Pancreas (tissue), 10 donors: ENCODE results near the gene SPACA4. TPM values are rescaled to one million over a fixed set of nuclear protein-coding genes. Genes with fewer than 3 reads are reported as not detected.

Experiments
- ATAC-seq, 4 donors: fragments of 200-7000 bp; cut with Tn5 transposase; one replicate each; pipeline versions ENCODE4 v1.8.0 to v1.9.1; 2020; ENCODE audit warnings: mild to moderate bottlenecking in 4 of 4, moderate library complexity in 4 of 4
- DNase-seq, 6 donors: peaks; one replicate each; pipeline ENCODE4 v3.0.0-alpha.2; 2020
- FAIRE-seq: peaks from 2 replicates; lab custom pipeline; 2012; peaks lifted over from hg19 to GRCh38; lab: Jason Lieb, UNC
- H3K27ac ChIP-seq, 4 donors: fragments of 200-600 bp; sonication (generic); 1 replicate in 3 of 4; 2 replicates in 1 of 4; pipeline versions ENCODE4 v1.5.0 to v1.8.0; 2020
- H3K27me3 ChIP-seq, 4 donors: fragments of 200-600 bp; one replicate each; pipeline ENCODE4 v1.8.0; 2021
- H3K36me3 ChIP-seq, 3 donors: fragments of 200-600 bp; sonication (generic) in 1 of 3; one replicate each; pipeline versions ENCODE4 v1.5.0 to v1.8.0; 2020 to 2021
- H3K4me1 ChIP-seq, 3 donors: fragments of 200-600 bp; one replicate each; pipeline ENCODE4 v1.8.0; 2021
- H3K4me3 ChIP-seq, 4 donors: fragments of 200-600 bp; sonication (generic) in 2 of 4; one replicate each; pipeline versions ENCODE4 v1.5.0 to v1.8.0; 2020 to 2021
- H3K9me3 ChIP-seq, 4 donors: fragments of 200-600 bp; one replicate each; pipeline ENCODE4 v1.8.0; 2021
- CTCF ChIP-seq, 4 donors: fragments of 200-600 bp; sonication (generic) in 3 of 4; IDR thresholded peaks; one replicate each; pipeline versions ENCODE4 v1.5.0 to v1.8.0; 2021; ENCODE audit warnings: antibody characterized with exemption in 4 of 4
- WGBS, 2 donors: extraction: QIAGEN DNeasy Blood & Tissue Kit; methylation state at CpG; one replicate each; pipeline ENCODE4 v1.1.7; 2013; 5-methylcytosine and 5-hydroxymethylcytosine counted together
- intact Hi-C, 3 donors: fragments of 100-400 bp; cut with DNase I; formaldehyde crosslinking; loops; one replicate each; pipeline versions ENCODE4 v1.11.1 to v1.14.2; 2022
- polyA plus RNA-seq, 2 donors: library from polyadenylated mRNA; stranded (reverse); fragments of 200-250 nt; gene quantifications; one replicate each; pipeline ENCODE4 v1.2.3, GENCODE V29; 2013
- total RNA-seq, 6 donors: library from RNA; stranded (reverse); fragmentation: NEBNext Ultra II Directional in 4 of 6; extraction: Animal tissue kit (Norgen Biotek cat#: 25700) in 4 of 6; gene quantifications; one replicate each; pipeline versions ENCODE4 v1.2.1 to v1.2.4, GENCODE V29; 2021 to 2023
- donor health status: healthy with polysubstance abuse.
- donor health status: DM: no; HTN: no; CAD: no; lungs with moderate emphysema.
- donor health status: DM: no; HTN: no; CAD: no.
- donor health status: control.
- donor health status: control.
- donor health status: Bipolar disorder and iron deficiency.
- donor health status: DM: yes; HTN: yes; CAD: no.
- donor health status: DM: no; HTN: no; CAD: no.
- donor health status: DM: no; HTN: no; CAD: no.
- donor health status: DM: yes; HTN: yes; CAD: no.

SPACA4 gene
- total and polyA plus RNA-seq, 8 donors: 0.12 TPM; not detected in 7

- H3K4me1 ChIP-seq: peaks cover 0 to 3% (median 0%) of the 10 kb centered on the region in 3 donors
- TF ChIP-seq CTCF (IDR thresholded peaks at IDR 0.05): no peak
- WGBS, 2 donors: 11 to 14% methylated on average over 6 to 8 of the region's 10 CpGs
- H3K27ac ChIP-seq: peak overlapping the region in 2 of 4 donors; percentile 82 to 86
- intact Hi-C loops: loop anchor here in 1 of 3 donors (10.0 kb wide), 1 partner anchor 198 kb away; no protein-coding TSS in a partner anchor
- DNase-seq: no peak
- peak overlapping the region in 2 of 4 donors; percentile 51 to 52 for H3K4me3 ChIP-seq
- H3K9me3 ChIP-seq: no peaks in the 10 kb centered on the region
- no peaks in the 10 kb centered on the region for H3K27me3 ChIP-seq
- ATAC-seq: no peak
- no peak for FAIRE-seq
- no peaks in the 10 kb centered on the region for H3K36me3 ChIP-seq
Observed at GRCh38 chr19:48646722-48647216, 40.2 kb downstream of the SPACA4 start.

DNA sequence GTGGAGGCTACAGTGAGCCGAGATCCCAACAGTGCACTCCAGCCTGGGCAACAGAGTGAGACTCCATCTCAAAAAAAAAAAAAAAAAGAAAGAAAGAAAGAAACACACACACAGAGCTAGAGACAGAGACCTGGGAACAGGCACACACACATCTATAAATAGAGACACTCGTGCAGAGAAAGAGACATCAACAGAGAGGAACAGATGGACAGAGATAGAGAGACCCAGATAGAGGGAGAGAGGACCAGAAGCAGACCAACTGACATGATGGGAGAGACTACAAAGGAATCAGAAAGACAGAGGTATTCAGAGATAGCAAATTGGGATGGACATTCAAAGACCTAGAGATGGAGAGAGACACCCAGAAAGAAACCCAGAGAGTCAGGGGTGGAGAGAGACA lies 41.6 kb downstream of the SPACA4 start:
- Histone ChIP-seq H3K27me3 (no peaks in the 10 kb centered on the region), H3K36me3 (no peaks in the 10 kb centered on the region), H3K4me3 (no peak overlapping the region), H3K9me3 (no peaks in the 10 kb centered on the region), H3K4me1 (peaks cover 0 to 3% (median 0%) of the 10 kb centered on the region in 3 donors), H3K27ac (no peak overlapping the region)
- ATAC-seq: no peak
- no peak for FAIRE-seq
- no peak for TF ChIP-seq CTCF (IDR thresholded peaks at IDR 0.05)
- intact Hi-C loops: loop anchor here in 1 of 3 donors (10.0 kb wide), 1 partner anchor 197 kb away; no protein-coding TSS in a partner anchor
- WGBS, 2 donors: 68 to 70% methylated on average over 2 of the region's 2 CpGs
- DNase-seq: no peak

GRCh38 chr19:48650974-48651682 lies 44.6 kb downstream of the SPACA4 start:
- Histone ChIP-seq H3K27ac (no peak overlapping the region), H3K27me3 (no peaks in the 10 kb centered on the region), H3K36me3 (no peaks in the 10 kb centered on the region), H3K9me3 (no peaks in the 10 kb centered on the region), H3K4me1 (no peaks in the 10 kb centered on the region), H3K4me3 (no peak overlapping the region)
- ATAC-seq: no peak
- DNase-seq: no peak
- TF ChIP-seq CTCF (IDR thresholded peaks at IDR 0.05): no peak
- 86 to 89% methylated on average over 12 of the region's 12 CpGs for WGBS, 2 donors
- no peak for FAIRE-seq
- intact Hi-C loops: loop anchor here in 1 of 3 donors (10.0 kb wide), 1 partner anchor 184 kb away; the partner anchor contains the start of gene HSD17B14

- no peak overlapping the region for H3K4me3 ChIP-seq
- no peaks in the 10 kb centered on the region for H3K27me3 ChIP-seq
- FAIRE-seq: no peak
- no peaks in the 10 kb centered on the region for H3K4me1 ChIP-seq
- TF ChIP-seq CTCF (IDR thresholded peaks at IDR 0.05): no peak
- H3K27ac ChIP-seq: no peak overlapping the region
- DNase-seq: no peak
- ATAC-seq: no peak
- no peaks in the 10 kb centered on the region for H3K36me3 ChIP-seq
- WGBS, 2 donors: 77 to 93% methylated on average over 5 of the region's 5 CpGs
- intact Hi-C loops: loop anchor here in 1 of 3 donors (10.0 kb wide), 1 partner anchor 183 kb away; the partner anchor contains the start of gene HSD17B14
- H3K9me3 ChIP-seq: no peaks in the 10 kb centered on the region
Observed at GRCh38 chr19:48651683-48652048, 45.1 kb downstream of the SPACA4 start.
